Vagina (tissue), 2 donors: ENCODE measurements around the gene TXN2. TPM values are rescaled to one million over a fixed set of nuclear protein-coding genes. Genes with fewer than 3 reads are reported as not detected.

Experiments
- DNase-seq, 2 donors: peaks; one replicate each; pipeline ENCODE4 v3.0.0-alpha.2; 2017; ENCODE audit errors: extremely low spot score in 2 of 2
- H3K27ac ChIP-seq: fragments of 200-600 bp; sonication (generic); one replicate; pipeline ENCODE4 v1.5.1; 2019
- H3K27me3 ChIP-seq: fragments of 200-600 bp; sonication (generic); one replicate; pipeline ENCODE4 v1.5.1; 2019
- H3K36me3 ChIP-seq, 2 donors: fragments of 200-600 bp; sonication (generic); one replicate each; pipeline ENCODE4 v1.5.1; 2017 to 2019
- H3K4me1 ChIP-seq: fragments of 200-600 bp; sonication (generic); one replicate; pipeline ENCODE4 v1.5.1; 2019
- H3K4me3 ChIP-seq, 2 donors: fragments of 200-600 bp; sonication (generic); 1 replicate in 1 of 2; 2 replicates in 1 of 2; pipeline ENCODE4 v1.5.1; 2016 to 2019
- H3K9me3 ChIP-seq: fragments of 200-600 bp; sonication (generic); one replicate; pipeline ENCODE4 v1.5.1; 2019
- CTCF ChIP-seq, 3 experiments: fragments of 450-650 bp in 2 of 3; fragments of 200-600 bp in 1 of 3; sonication (generic) in 1 of 3; IDR thresholded peaks; one replicate each; pipeline ENCODE4 v1.5.1; 2017 to 2019; ENCODE audit warnings: antibody characterized with exemption in 3 of 3, mild to moderate bottlenecking in 2 of 3, moderate library complexity in 2 of 3
- POLR2A ChIP-seq, 2 donors: fragments of 450-650 bp; IDR thresholded peaks; one replicate each; pipeline ENCODE4 v1.6.1; 2017; ENCODE audit warnings: antibody characterized with exemption in 2 of 2, mild to moderate bottlenecking in 2 of 2, moderate library complexity in 2 of 2
- POLR2AphosphoS5 ChIP-seq, 2 donors: sonication (generic); formaldehyde crosslinking; IDR thresholded peaks; one replicate each; pipeline ENCODE4 v1.9.0; 2017; ENCODE audit warnings: antibody characterized with exemption in 2 of 2, mild to moderate bottlenecking in 2 of 2, low read depth in 1 of 2; ENCODE audit not compliant: insufficient read depth in 1 of 2
- intact Hi-C: fragments of 100-400 bp; cut with DNase I; formaldehyde crosslinking; loops from one replicate; pipeline ENCODE4 v1.15.1; 2023
- total RNA-seq: library from RNA; depleted of rRNA; stranded (reverse); fragments of >200 nt; gene quantifications from one replicate; pipeline ENCODE4 v1.2.3, GENCODE V29; 2016

Gene TXN2
- total RNA-seq, 1 donor from 2014 or later, result 46.9 TPM

DNA sequence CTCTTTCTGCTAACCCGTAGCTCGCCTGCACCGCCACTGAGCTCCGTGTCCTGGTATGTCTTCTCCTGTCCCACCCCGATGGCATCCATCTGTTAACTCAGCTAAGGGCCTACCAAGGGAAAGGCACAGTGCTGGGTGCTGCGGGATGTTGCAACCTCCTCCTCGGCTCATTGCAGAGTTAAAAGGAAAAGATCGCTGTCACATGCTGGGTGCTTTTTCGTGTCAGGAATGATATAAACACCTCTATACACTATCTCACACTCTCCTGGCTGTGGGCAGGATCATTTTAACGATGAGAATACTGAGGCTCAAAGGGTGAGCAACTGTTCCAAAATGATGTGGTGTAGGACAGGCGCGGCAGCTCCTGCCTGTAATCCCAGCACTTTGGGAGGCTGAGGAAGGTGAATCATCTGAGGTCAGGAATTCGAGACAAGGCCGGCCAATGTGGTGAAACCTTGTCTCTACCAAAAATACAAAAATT lies 10.1 kb downstream of the TXN2 start:
- intact Hi-C loops, result no loop called here
- DNase-seq, result no peak
- no peaks in the 10 kb centered on the region for H3K27me3 ChIP-seq
- peak overlapping the region in 1 of 2 donors; percentile 13 for H3K4me3 ChIP-seq
- H3K9me3 ChIP-seq, result no peaks in the 10 kb centered on the region
- no peak for TF ChIP-seq POLR2AphosphoS5 (IDR thresholded peaks at IDR 0.05; ENCODE audit: insufficient read depth in 1 of 2, low read depth in 1 of 2)
- no peak for TF ChIP-seq POLR2A (IDR thresholded peaks at IDR 0.05)
- no peak for TF ChIP-seq CTCF (IDR thresholded peaks at IDR 0.05)
- peaks cover 47% of the 10 kb centered on the region for H3K4me1 ChIP-seq
- H3K36me3 ChIP-seq, result peaks cover 0 to 30% of the 10 kb centered on the region in 2 donors
- H3K27ac ChIP-seq, result peak overlapping the region; percentile 83

DNA sequence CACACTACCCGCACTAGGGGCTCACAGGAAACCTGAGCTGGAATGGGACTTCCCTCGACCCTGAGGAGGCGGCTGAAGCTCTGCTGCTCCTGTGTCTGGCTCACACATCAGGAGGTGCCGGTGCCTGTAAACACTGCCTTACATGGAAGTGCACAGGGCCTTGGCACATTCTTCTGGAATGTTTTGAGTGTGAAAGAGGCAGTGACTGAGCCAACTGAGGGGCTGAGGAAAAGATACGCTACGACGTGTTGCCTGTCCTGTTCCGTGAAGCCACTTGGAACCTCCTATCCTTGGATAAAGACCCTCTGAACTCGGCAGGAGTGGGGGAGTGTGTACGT lies 10.5 kb downstream of the TXN2 start:
- peaks cover 0 to 26% of the 10 kb centered on the region in 2 donors for H3K36me3 ChIP-seq
- no peaks in the 10 kb centered on the region for H3K27me3 ChIP-seq
- no peak for DNase-seq
- intact Hi-C loops, result no loop called here
- no peaks in the 10 kb centered on the region for H3K9me3 ChIP-seq
- TF ChIP-seq CTCF (IDR thresholded peaks at IDR 0.05) (no peak), POLR2A (IDR thresholded peaks at IDR 0.05) (no peak), POLR2AphosphoS5 (IDR thresholded peaks at IDR 0.05; ENCODE audit: insufficient read depth in 1 of 2, low read depth in 1 of 2) (no peak)
- H3K4me1 ChIP-seq, result peaks cover 51% of the 10 kb centered on the region
- H3K4me3 ChIP-seq, result peak overlapping the region in 1 of 2 donors; percentile 13
- peak overlapping the region; percentile 83 for H3K27ac ChIP-seq

DNA sequence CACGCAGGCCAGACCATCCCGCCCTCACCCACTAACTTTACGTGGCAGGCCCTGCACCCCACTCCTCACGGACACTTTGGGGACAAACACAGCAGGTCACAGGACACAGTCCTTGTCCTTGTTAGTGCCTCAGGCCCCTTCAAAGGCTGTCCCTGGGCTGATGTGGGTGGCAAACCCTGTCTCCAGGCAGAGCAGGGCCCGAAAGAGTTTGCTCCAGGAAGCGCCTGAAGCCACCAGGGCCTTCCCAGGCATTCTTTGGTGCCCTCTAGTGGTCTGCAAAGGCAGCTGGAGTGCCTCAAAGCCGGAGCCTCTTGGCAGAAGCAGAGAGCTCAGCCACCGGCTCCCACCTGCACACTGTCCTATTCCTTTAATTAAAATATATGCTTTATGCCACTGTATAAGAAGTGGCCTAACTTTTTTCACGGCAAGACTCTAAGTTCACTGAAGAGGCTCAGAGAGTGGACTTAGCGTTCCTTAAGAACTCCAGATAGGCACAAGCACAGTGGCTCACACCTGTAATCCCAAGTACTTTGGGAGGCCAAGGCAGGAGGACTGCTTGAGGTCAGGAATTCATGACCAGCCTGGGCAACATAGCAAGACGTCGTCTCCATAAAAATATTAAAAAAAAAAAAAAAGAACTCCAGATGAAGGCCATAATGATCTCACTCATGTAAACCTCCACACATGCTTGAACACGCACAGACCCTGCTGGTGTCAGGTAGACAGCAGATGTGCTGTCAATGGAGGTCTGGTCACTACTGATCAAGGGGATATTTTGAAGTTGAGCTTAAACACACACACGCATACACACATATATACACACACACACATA lies 11.1 kb downstream of the TXN2 start:
- no peaks in the 10 kb centered on the region for H3K27me3 ChIP-seq
- H3K4me3 ChIP-seq, result no peak overlapping the region
- no peak for DNase-seq
- H3K27ac ChIP-seq, result peak overlapping the region; percentile 83
- TF ChIP-seq POLR2AphosphoS5 (IDR thresholded peaks at IDR 0.05; ENCODE audit: insufficient read depth in 1 of 2, low read depth in 1 of 2) (peak; percentile 51 to 53), CTCF (IDR thresholded peaks at IDR 0.05) (peak; percentile 89 to 95 (median 89)), POLR2A (IDR thresholded peaks at IDR 0.05) (no peak)
- no peaks in the 10 kb centered on the region for H3K9me3 ChIP-seq
- H3K36me3 ChIP-seq, result peaks cover 0 to 20% of the 10 kb centered on the region in 2 donors
- H3K4me1 ChIP-seq, result peaks cover 57% of the 10 kb centered on the region
- intact Hi-C loops, result no loop called here

DNA sequence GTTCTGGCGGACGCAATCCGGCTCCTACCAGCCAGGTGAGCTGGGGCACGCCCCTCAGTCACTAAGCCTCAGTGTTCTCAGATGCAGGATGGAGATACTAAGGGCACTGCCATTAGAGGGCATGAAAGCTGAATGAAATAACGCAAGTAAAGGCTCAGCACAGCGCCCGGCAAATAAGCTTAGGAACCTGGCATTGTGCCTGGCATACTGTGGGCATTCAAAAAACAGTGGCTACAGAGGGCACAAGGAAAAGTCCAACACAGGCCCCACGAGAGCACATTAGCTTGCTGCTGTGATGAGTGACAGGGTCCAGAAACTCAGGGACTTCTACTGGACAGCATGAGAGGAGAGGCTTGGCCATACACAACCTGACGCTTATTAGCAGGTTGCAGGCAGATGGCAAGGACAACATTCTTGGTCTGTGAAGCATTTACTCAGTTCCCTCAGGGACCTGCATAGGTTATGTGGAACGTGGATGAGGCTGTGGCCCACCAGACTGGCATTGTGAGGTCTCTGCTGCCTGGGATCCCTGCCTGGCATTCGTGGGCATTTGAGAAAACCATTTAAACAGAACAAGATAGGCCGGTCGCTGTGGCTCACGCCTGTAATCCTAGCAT lies 12.2 kb downstream of the TXN2 start:
- TF ChIP-seq POLR2AphosphoS5 (IDR thresholded peaks at IDR 0.05; ENCODE audit: insufficient read depth in 1 of 2, low read depth in 1 of 2), result no peak
- Histone ChIP-seq H3K9me3 (no peaks in the 10 kb centered on the region), H3K36me3 (peaks cover 0 to 10% of the 10 kb centered on the region in 2 donors), H3K4me1 (peaks cover 69% of the 10 kb centered on the region), H3K27me3 (no peaks in the 10 kb centered on the region), H3K27ac (peak overlapping the region; percentile 85), H3K4me3 (no peak overlapping the region)
- intact Hi-C loops, result loop anchor here (5.0 kb wide), 1 partner anchor 167 kb away; no protein-coding TSS in a partner anchor
- no peak for DNase-seq

DNA sequence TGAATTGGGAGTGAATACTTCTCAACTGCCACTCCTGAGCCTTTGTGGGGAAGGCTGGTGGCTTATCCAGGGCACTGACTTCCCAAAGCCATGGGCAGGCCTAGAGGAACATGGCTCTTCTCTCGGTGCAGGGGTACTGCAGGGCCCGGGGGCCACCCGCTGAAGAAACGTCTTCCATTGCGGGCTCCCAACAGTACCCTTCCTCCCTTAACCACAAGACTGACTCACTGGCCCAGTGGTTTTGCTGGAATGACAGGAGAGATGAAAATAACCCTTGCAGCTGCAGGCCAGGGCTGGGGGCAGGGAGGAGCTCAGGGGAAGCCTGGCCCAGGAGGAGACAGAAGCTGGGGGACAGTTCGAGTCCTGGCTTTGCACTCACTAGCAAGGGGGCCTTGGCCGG lies 13.5 kb downstream of the TXN2 start:
- peaks cover 70% of the 10 kb centered on the region for H3K4me1 ChIP-seq
- TF ChIP-seq CTCF (IDR thresholded peaks at IDR 0.05), result no peak
- no peak for TF ChIP-seq POLR2A (IDR thresholded peaks at IDR 0.05)
- no peak for TF ChIP-seq POLR2AphosphoS5 (IDR thresholded peaks at IDR 0.05; ENCODE audit: insufficient read depth in 1 of 2, low read depth in 1 of 2)
- no peaks in the 10 kb centered on the region for H3K27me3 ChIP-seq
- no peak for DNase-seq
- intact Hi-C loops, result loop anchor here (5.0 kb wide), 1 partner anchor 166 kb away; no protein-coding TSS in a partner anchor
- H3K36me3 ChIP-seq, result no peaks in the 10 kb centered on the region
- H3K4me3 ChIP-seq, result no peak overlapping the region
- peak overlapping the region; percentile 85 for H3K27ac ChIP-seq
- H3K9me3 ChIP-seq, result no peaks in the 10 kb centered on the region
